ENCODE measurements around the gene HS3ST4. TPM values are rescaled to one million over a fixed set of nuclear protein-coding genes. Genes with fewer than 3 reads are reported as not detected.

Gene HS3ST4
- total and polyA plus RNA-seq, 2 of the 8 experiments (the other 6 are each of a cell fraction or from before 2014, with no cell fraction given) = 1.9 to 3.3 TPM

GRCh38 chr16:26019381-26020242, 327.9 kb downstream of the HS3ST4 start:
- 84% methylated on average over 12 of the region's 12 CpGs; no CpG with 5 or more reads in 1 of the 2 experiments for WGBS, 2 experiments (ENCODE audit: extremely low coverage in 1 of 2, insufficient coverage in 1 of 2, insufficient read length in 1 of 2, insufficient replicate concordance in 2 of 2, low coverage in 1 of 2, low lambda C conversion rate in 2 of 2, missing lambda C conversion rate in 1 of 2)
- TF ChIP-seq HDAC6 (IDR thresholded peaks at IDR 0.05; ENCODE audit: low read depth, low read length) = no peak
- no peak for TF ChIP-seq KDM1A (IDR thresholded peaks at IDR 0.05; ENCODE audit: borderline replicate concordance, low read length)
- no peak for TF ChIP-seq RNF2 (IDR thresholded peaks at IDR 0.05; ENCODE audit: borderline replicate concordance, low read depth, low read length, missing control alignments, poor library complexity, severe bottlenecking)
- no peak for TF ChIP-seq SIRT6 (IDR thresholded peaks at IDR 0.05; ENCODE audit: low read length)
- CTCF ChIA-PET (ENCODE audit: partially characterized antibody) = interaction anchor here (1.1 to 1.5 kb wide), 4 partner anchors 10 to 624 kb away, joined by 3 to 4 read pairs (median 3); no protein-coding TSS in a partner anchor
- Histone ChIP-seq H3K18ac (ENCODE audit: extremely low read depth, low read length) (no peak overlapping the region), H3K23me2 (ENCODE audit: low read depth, low read length) (no peaks in the 10 kb centered on the region), H3K4me1 (replicated peaks in 1 of 4; ENCODE audit: control insufficient read depth in 3 of 4, insufficient read depth in 4 of 4, low read length in 3 of 4) (peaks cover 0 to 12% (median 2%) of the 10 kb centered on the region in 4 experiments; a peak in 2 of 7 replicates), H3K36me3 (ENCODE audit: control insufficient read depth in 2 of 4, insufficient read depth in 4 of 4, low read length in 3 of 4) (no peaks in the 10 kb centered on the region; a peak in 1 of 8 replicates), H3K23ac (ENCODE audit: insufficient read length) (no peak overlapping the region), H2BK12ac (ENCODE audit: low read depth, low read length) (no peak overlapping the region), H3K9ac (replicated peaks in 1 of 4; ENCODE audit: extremely low read depth in 1 of 4, low read depth in 3 of 4, low read length in 3 of 4) (no peak overlapping the region), H4K20me1 (replicated peaks in 1 of 2; ENCODE audit: control insufficient read depth in 1 of 2, insufficient read depth in 2 of 2, low read length in 2 of 2) (no peaks in the 10 kb centered on the region), H3K9me3 (ENCODE audit: insufficient read depth in 2 of 2, low read depth in 1 of 2, low read length in 1 of 2) (peaks cover 12 to 18% of the 10 kb centered on the region in 2 experiments; a peak in 3 of 4 replicates), H3K14ac (ENCODE audit: insufficient read length) (no peak overlapping the region), H3K56ac (replicated peaks; ENCODE audit: insufficient read length, low read depth, low read length) (no peak overlapping the region), H3K4ac (replicated peaks; ENCODE audit: insufficient read length, low read depth, low read length) (no peak overlapping the region), H3K79me2 (ENCODE audit: control insufficient read depth in 1 of 2, insufficient read depth in 2 of 2, low read length in 2 of 2) (no peaks in the 10 kb centered on the region), H4K8ac (ENCODE audit: extremely low read depth, insufficient read depth, low read length) (no peak overlapping the region), H3K4me2 (ENCODE audit: insufficient read depth in 1 of 2, low read depth in 2 of 2, low read length in 2 of 2) (no peak overlapping the region), H3K27ac (ENCODE audit: low read depth, low read length) (no peak overlapping the region), H3K27me3 (replicated peaks in 1 of 4; ENCODE audit: control insufficient read depth in 3 of 4, extremely low read depth in 1 of 4, insufficient read depth in 3 of 4, low read length in 3 of 4) (no peaks in the 10 kb centered on the region), H4K91ac (replicated peaks; ENCODE audit: insufficient read length, low read length) (no peak overlapping the region), H2BK15ac (ENCODE audit: low read length) (no peak overlapping the region), H3K4me3 (ENCODE audit: extremely low read depth in 1 of 4, insufficient read depth in 2 of 4, low read depth in 3 of 4, low read length in 4 of 4) (no peak overlapping the region), H2AK5ac (ENCODE audit: low read depth, low read length) (no peak overlapping the region), H3K79me1 (ENCODE audit: low read depth, low read length) (no peaks in the 10 kb centered on the region), H2AFZ (ENCODE audit: low read length) (no peak overlapping the region), H2BK120ac (replicated peaks; ENCODE audit: low read depth, low read length) (no peak overlapping the region), H4K5ac (ENCODE audit: insufficient read length, low read depth, low read length) (no peak overlapping the region), H2BK20ac (ENCODE audit: low read length) (no peak overlapping the region), H2BK5ac (ENCODE audit: low read depth, low read length) (no peak overlapping the region)
- POLR2A ChIA-PET (ENCODE audit: partially characterized antibody) = no interaction called here
- no peak for DNase-seq (ENCODE audit: low read depth in 1 of 2, low spot score in 2 of 2)
- FAIRE-seq = no peak
